ENCODE results near the gene DNM3. TPM values are rescaled to one million over a fixed set of nuclear protein-coding genes. Genes with fewer than 3 reads are reported as not detected.

The DNM3 gene
- polyA plus RNA-seq, 1 donor = 3.9 TPM

- DNase-seq = no peak
Observed at GRCh38 chr1:171973421-171973820, 132.1 kb downstream of the DNM3 start.

GRCh38 chr1:171981303-171981702 is 140.0 kb downstream of the DNM3 start:
- no peak for DNase-seq

GRCh38 chr1:171983584-171983983 is 142.3 kb downstream of the DNM3 start:
- DNase-seq = no peak

GRCh38 chr1:171984262-171984661 is 143.0 kb downstream of the DNM3 start:
- no peak for DNase-seq

GRCh38 chr1:171984850-171985485 is 143.7 kb downstream of the DNM3 start:
- DNase-seq = no peak

GRCh38 chr1:171985639-171986038 is 144.3 kb downstream of the DNM3 start:
- no peak for DNase-seq

- no peak for DNase-seq
Observed at GRCh38 chr1:171988243-171988885, 147.1 kb downstream of the DNM3 start.

- DNase-seq = no peak
Observed at GRCh38 chr1:171990371-171990770, 149.1 kb downstream of the DNM3 start.

- DNase-seq = no peak
Observed at GRCh38 chr1:171994293-171994692, 153.0 kb downstream of the DNM3 start.

GRCh38 chr1:171995573-171995972 is 154.3 kb downstream of the DNM3 start:
- no peak for DNase-seq

GRCh38 chr1:171997936-171998335 is 156.6 kb downstream of the DNM3 start:
- no peak for DNase-seq

GRCh38 chr1:171998711-171999110 is 157.4 kb downstream of the DNM3 start:
- DNase-seq = no peak

- no peak for DNase-seq
Observed at GRCh38 chr1:171999756-172000155, 158.5 kb downstream of the DNM3 start.

- no peak for DNase-seq
Observed at GRCh38 chr1:172001288-172001687, 160.0 kb downstream of the DNM3 start.

- peak; percentile 71 for DNase-seq
Observed at GRCh38 chr1:172002725-172003345, 161.5 kb downstream of the DNM3 start.

GRCh38 chr1:172003766-172004530 is 162.7 kb downstream of the DNM3 start:
- no peak for DNase-seq

GRCh38 chr1:172004671-172005070 is 163.4 kb downstream of the DNM3 start:
- DNase-seq = no peak

- DNase-seq = no peak
Observed at GRCh38 chr1:172005856-172006255, 164.6 kb downstream of the DNM3 start.

GRCh38 chr1:172006660-172007059 is 165.4 kb downstream of the DNM3 start:
- no peak for DNase-seq

GRCh38 chr1:172018727-172019311 is 177.5 kb downstream of the DNM3 start:
- no peak for DNase-seq

GRCh38 chr1:172019976-172020375 is 178.7 kb downstream of the DNM3 start:
- no peak for DNase-seq

- DNase-seq = no peak
Observed at GRCh38 chr1:172024516-172024915, 183.2 kb downstream of the DNM3 start.
